SK-N-MC (cell line): ENCODE data around the gene MRPS12.

Experiments
- EZH2 ChIP-seq: fragments of 200-600 bp; sonication (generic); IDR thresholded peaks from one replicate; pipeline ENCODE4 v1.6.1; 2017; ENCODE audit warnings: antibody characterized with exemption
- POLR2AphosphoS5 ChIP-seq: IDR thresholded peaks from 2 replicates; pipeline ENCODE4 v1.6.1; 2012; ENCODE audit warnings: mild to moderate bottlenecking, low read depth, low read length, borderline replicate concordance

- TF ChIP-seq EZH2 (no peak), POLR2AphosphoS5 (no peak)
Observed at GRCh38 chr19:38920602-38921419, 9.9 kb upstream of the MRPS12 start.
